Measurements from ENCODE around the gene RAMAC. TPM values are rescaled to one million over a fixed set of nuclear protein-coding genes. Genes with fewer than 3 reads are reported as not detected.
A peak's percentile ranks its signal among the peaks of the same experiment; 100 is the strongest.

The RAMAC gene
- polyA plus RNA-seq, 4 donors = 18.2 to 28.8 (median 20.2) TPM

DNA sequence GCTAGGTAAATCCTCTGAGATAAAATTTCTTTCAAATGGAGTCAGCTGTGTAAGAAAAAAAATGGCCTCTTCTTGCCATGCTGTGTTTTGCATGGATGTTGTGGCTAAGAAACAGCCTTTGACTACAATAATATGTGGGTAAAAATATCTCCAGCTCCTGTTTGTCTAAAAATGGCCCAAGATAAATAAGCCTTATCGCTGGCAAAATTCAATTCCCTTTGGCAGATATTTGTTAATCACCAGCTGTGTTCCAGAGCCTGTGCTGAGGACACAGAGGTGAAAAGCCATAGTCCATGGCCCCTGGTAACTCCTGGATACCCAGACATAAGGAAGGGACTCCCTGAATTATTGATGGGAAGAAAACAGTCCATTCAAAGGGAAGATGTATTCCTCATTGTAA is 15.3 kb upstream of the RAMAC start:
- DNase-seq = no peak
- no peak overlapping the region for H3K4me3 ChIP-seq (ENCODE audit: low read depth in 1 of 3, low read length in 3 of 3)
- H3K27ac ChIP-seq (ENCODE audit: low read depth in 1 of 3, low read length in 2 of 3) = no peak overlapping the region
- H3K27me3 ChIP-seq (ENCODE audit: control insufficient read depth in 3 of 3, insufficient read depth in 3 of 3, low read length in 3 of 3) = no peaks in the 10 kb centered on the region
- no peaks in the 10 kb centered on the region for H3K9me3 ChIP-seq (ENCODE audit: control insufficient read depth in 2 of 2, insufficient read depth in 1 of 2, low read depth in 1 of 2, low read length in 1 of 2)
- H3K36me3 ChIP-seq (ENCODE audit: control insufficient read depth in 3 of 3, insufficient read depth in 2 of 3, low read depth in 1 of 3, low read length in 3 of 3) = no peaks in the 10 kb centered on the region
- no peaks in the 10 kb centered on the region for H3K4me1 ChIP-seq (ENCODE audit: control insufficient read depth in 3 of 3, insufficient read depth in 2 of 3, low read depth in 1 of 3, low read length in 2 of 3)
- no peak for FAIRE-seq
- WGBS, 3 donors = 40 to 69% (median 56%) methylated on average over 1 of the region's 1 CpG

GRCh38 chr15:82971218-82971984 is 14.6 kb upstream of the RAMAC start:
- 68 to 89% (median 79%) methylated on average over 2 of the region's 2 CpGs for WGBS, 3 donors
- Histone ChIP-seq H3K4me3 (ENCODE audit: low read depth in 1 of 3, low read length in 3 of 3) (no peak overlapping the region), H3K4me1 (ENCODE audit: control insufficient read depth in 3 of 3, insufficient read depth in 2 of 3, low read depth in 1 of 3, low read length in 2 of 3) (no peaks in the 10 kb centered on the region), H3K9me3 (ENCODE audit: control insufficient read depth in 2 of 2, insufficient read depth in 1 of 2, low read depth in 1 of 2, low read length in 1 of 2) (no peaks in the 10 kb centered on the region), H3K27me3 (ENCODE audit: control insufficient read depth in 3 of 3, insufficient read depth in 3 of 3, low read length in 3 of 3) (no peaks in the 10 kb centered on the region), H3K36me3 (ENCODE audit: control insufficient read depth in 3 of 3, insufficient read depth in 2 of 3, low read depth in 1 of 3, low read length in 3 of 3) (no peaks in the 10 kb centered on the region), H3K27ac (ENCODE audit: low read depth in 1 of 3, low read length in 2 of 3) (no peak overlapping the region)
- no peak for DNase-seq
- FAIRE-seq = no peak

GRCh38 chr15:82972990-82973389 is 13.0 kb upstream of the RAMAC start:
- no peak for FAIRE-seq
- H3K36me3 ChIP-seq (ENCODE audit: control insufficient read depth in 3 of 3, insufficient read depth in 2 of 3, low read depth in 1 of 3, low read length in 3 of 3) = no peaks in the 10 kb centered on the region
- no peak overlapping the region for H3K27ac ChIP-seq (ENCODE audit: low read depth in 1 of 3, low read length in 2 of 3)
- no peak overlapping the region for H3K4me3 ChIP-seq (ENCODE audit: low read depth in 1 of 3, low read length in 3 of 3)
- DNase-seq = no peak
- no peaks in the 10 kb centered on the region for H3K4me1 ChIP-seq (ENCODE audit: control insufficient read depth in 3 of 3, insufficient read depth in 2 of 3, low read depth in 1 of 3, low read length in 2 of 3)
- no peaks in the 10 kb centered on the region for H3K27me3 ChIP-seq (ENCODE audit: control insufficient read depth in 3 of 3, insufficient read depth in 3 of 3, low read length in 3 of 3)
- H3K9me3 ChIP-seq (ENCODE audit: control insufficient read depth in 2 of 2, insufficient read depth in 1 of 2, low read depth in 1 of 2, low read length in 1 of 2) = no peaks in the 10 kb centered on the region
- 81 to 90% (median 81%) methylated on average over 1 of the region's 1 CpG for WGBS, 3 donors

GRCh38 chr15:82977076-82977475 is 8.9 kb upstream of the RAMAC start:
- 86 to 100% (median 89%) methylated on average over 1 of the region's 1 CpG for WGBS, 3 donors

GRCh38 chr15:82978438-82978837 is 7.6 kb upstream of the RAMAC start:
- Histone ChIP-seq H3K4me1 (ENCODE audit: control insufficient read depth in 3 of 3, insufficient read depth in 2 of 3, low read depth in 1 of 3, low read length in 2 of 3) (no peaks in the 10 kb centered on the region), H3K9me3 (ENCODE audit: control insufficient read depth in 2 of 2, insufficient read depth in 1 of 2, low read depth in 1 of 2, low read length in 1 of 2) (no peaks in the 10 kb centered on the region), H3K27ac (ENCODE audit: low read depth in 1 of 3, low read length in 2 of 3) (no peak overlapping the region), H3K27me3 (ENCODE audit: control insufficient read depth in 3 of 3, insufficient read depth in 3 of 3, low read length in 3 of 3) (no peaks in the 10 kb centered on the region), H3K4me3 (ENCODE audit: low read depth in 1 of 3, low read length in 3 of 3) (no peak overlapping the region), H3K36me3 (ENCODE audit: control insufficient read depth in 3 of 3, insufficient read depth in 2 of 3, low read depth in 1 of 3, low read length in 3 of 3) (no peaks in the 10 kb centered on the region)
- FAIRE-seq = no peak
- WGBS, 3 donors = 94 to 96% (median 95%) methylated on average over 5 of the region's 5 CpGs
- no peak for DNase-seq

More at GRCh38 chr15:82977076-82977475, 8.9 kb upstream of the RAMAC start:
- Histone ChIP-seq H3K27ac (ENCODE audit: low read depth in 1 of 3, low read length in 2 of 3) (no peak overlapping the region), H3K9me3 (ENCODE audit: control insufficient read depth in 2 of 2, insufficient read depth in 1 of 2, low read depth in 1 of 2, low read length in 1 of 2) (no peaks in the 10 kb centered on the region), H3K36me3 (ENCODE audit: control insufficient read depth in 3 of 3, insufficient read depth in 2 of 3, low read depth in 1 of 3, low read length in 3 of 3) (no peaks in the 10 kb centered on the region), H3K4me3 (ENCODE audit: low read depth in 1 of 3, low read length in 3 of 3) (no peak overlapping the region), H3K4me1 (ENCODE audit: control insufficient read depth in 3 of 3, insufficient read depth in 2 of 3, low read depth in 1 of 3, low read length in 2 of 3) (no peaks in the 10 kb centered on the region), H3K27me3 (ENCODE audit: control insufficient read depth in 3 of 3, insufficient read depth in 3 of 3, low read length in 3 of 3) (no peaks in the 10 kb centered on the region)
- FAIRE-seq (no peak), DNase-seq (no peak)

DNA sequence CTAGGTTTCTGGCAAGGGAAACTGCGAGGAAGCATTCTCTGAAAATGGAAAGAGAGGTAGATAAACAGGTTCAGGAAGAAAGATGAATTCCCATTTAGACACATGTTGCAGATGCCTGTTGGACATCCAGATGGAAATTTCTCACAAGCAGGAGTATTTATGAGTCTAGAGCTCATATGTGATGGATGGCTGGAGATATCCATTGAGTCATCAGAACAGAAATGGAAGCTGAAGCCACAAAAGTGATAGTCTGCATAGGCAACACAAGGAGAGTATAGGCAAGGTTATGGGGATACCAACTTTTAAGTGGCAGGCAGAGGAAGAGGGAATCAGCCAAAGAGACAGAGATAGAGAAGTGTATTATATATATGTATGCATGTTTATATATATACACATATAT is 6.3 kb upstream of the RAMAC start:
- Histone ChIP-seq H3K4me3 (ENCODE audit: low read depth in 1 of 3, low read length in 3 of 3) (no peak overlapping the region), H3K27me3 (ENCODE audit: control insufficient read depth in 3 of 3, insufficient read depth in 3 of 3, low read length in 3 of 3) (no peaks in the 10 kb centered on the region), H3K27ac (ENCODE audit: low read depth in 1 of 3, low read length in 2 of 3) (no peak overlapping the region), H3K9me3 (ENCODE audit: control insufficient read depth in 2 of 2, insufficient read depth in 1 of 2, low read depth in 1 of 2, low read length in 1 of 2) (no peaks in the 10 kb centered on the region), H3K4me1 (ENCODE audit: control insufficient read depth in 3 of 3, insufficient read depth in 2 of 3, low read depth in 1 of 3, low read length in 2 of 3) (no peaks in the 10 kb centered on the region), H3K36me3 (ENCODE audit: control insufficient read depth in 3 of 3, insufficient read depth in 2 of 3, low read depth in 1 of 3, low read length in 3 of 3) (no peaks in the 10 kb centered on the region)
- 83 to 91% (median 86%) methylated on average over 1 of the region's 1 CpG for WGBS, 3 donors
- FAIRE-seq = no peak
- DNase-seq = no peak

DNA sequence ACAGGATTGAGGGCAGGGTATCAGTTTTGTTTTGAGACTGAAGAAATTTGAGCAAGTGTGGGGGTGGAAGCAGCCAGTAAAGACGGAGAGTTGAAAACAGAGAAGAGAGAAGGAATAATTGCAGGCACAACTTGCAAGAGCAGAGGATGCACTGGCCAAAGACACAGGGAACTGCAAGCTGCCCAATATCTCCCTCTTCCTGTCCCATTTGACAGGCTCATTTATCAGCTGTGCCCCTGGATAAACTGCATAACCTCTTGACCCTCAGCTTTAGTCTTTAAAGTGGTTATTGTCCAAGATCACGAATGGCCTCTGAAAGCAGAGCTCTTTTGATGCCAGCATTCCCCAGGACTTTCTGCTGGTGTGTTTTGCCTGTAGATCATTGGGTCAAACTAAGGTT is 5.0 kb upstream of the RAMAC start:
- DNase-seq (no peak), FAIRE-seq (no peak)
- no peak overlapping the region for H3K4me3 ChIP-seq (ENCODE audit: low read depth in 1 of 3, low read length in 3 of 3)
- H3K27me3 ChIP-seq (ENCODE audit: control insufficient read depth in 3 of 3, insufficient read depth in 3 of 3, low read length in 3 of 3) = no peaks in the 10 kb centered on the region
- WGBS, 3 donors = 57 to 74% (median 65%) methylated on average over 2 of the region's 2 CpGs
- H3K9me3 ChIP-seq (ENCODE audit: control insufficient read depth in 2 of 2, insufficient read depth in 1 of 2, low read depth in 1 of 2, low read length in 1 of 2) = peaks cover 0 to 4% of the 10 kb centered on the region in 2 donors
- no peaks in the 10 kb centered on the region for H3K36me3 ChIP-seq (ENCODE audit: control insufficient read depth in 3 of 3, insufficient read depth in 2 of 3, low read depth in 1 of 3, low read length in 3 of 3)
- H3K27ac ChIP-seq (ENCODE audit: low read depth in 1 of 3, low read length in 2 of 3) = no peak overlapping the region
- peaks cover 0 to 7% (median 2%) of the 10 kb centered on the region in 3 donors for H3K4me1 ChIP-seq (ENCODE audit: control insufficient read depth in 3 of 3, insufficient read depth in 2 of 3, low read depth in 1 of 3, low read length in 2 of 3)

GRCh38 chr15:82986442-82986780 is 401 bp downstream of the RAMAC start:
- H3K4me1 ChIP-seq (ENCODE audit: control insufficient read depth in 3 of 3, insufficient read depth in 2 of 3, low read depth in 1 of 3, low read length in 2 of 3) = peaks cover 0 to 7% (median 2%) of the 10 kb centered on the region in 3 donors
- no peaks in the 10 kb centered on the region for H3K27me3 ChIP-seq (ENCODE audit: control insufficient read depth in 3 of 3, insufficient read depth in 3 of 3, low read length in 3 of 3)
- H3K27ac ChIP-seq (ENCODE audit: low read depth in 1 of 3, low read length in 2 of 3) = peak overlapping the region; percentile 66 to 88 (median 82)
- WGBS, 3 donors = 0 to 1% (median 0%) methylated on average over 11 to 12 of the region's 12 CpGs
- peaks cover 0 to 6% (median 0%) of the 10 kb centered on the region in 3 donors for H3K36me3 ChIP-seq (ENCODE audit: control insufficient read depth in 3 of 3, insufficient read depth in 2 of 3, low read depth in 1 of 3, low read length in 3 of 3)
- H3K4me3 ChIP-seq (ENCODE audit: low read depth in 1 of 3, low read length in 3 of 3) = peak overlapping the region; percentile 62 to 78 (median 73)
- H3K9me3 ChIP-seq (ENCODE audit: control insufficient read depth in 2 of 2, insufficient read depth in 1 of 2, low read depth in 1 of 2, low read length in 1 of 2) = peaks cover 0 to 4% of the 10 kb centered on the region in 2 donors
- DNase-seq = no peak
- no peak for FAIRE-seq
